Urinary bladder (tissue), 4 donors: ENCODE measurements around the gene RBM47. TPM values are rescaled to one million over a fixed set of nuclear protein-coding genes. Genes with fewer than 3 reads are reported as not detected.
"Not testable (repeated sequence)": the region's sequence is repeated elsewhere in the genome, so short reads cannot be mapped to it uniquely, and the experiment has no call there.

Experiments used
- DNase-seq: peaks from one replicate; pipeline ENCODE4 v3.0.0-alpha.2; 2015; ENCODE audit errors: extremely low spot score
- H3K27ac ChIP-seq: one replicate; pipeline ENCODE4 v1.5.1; 2013; ENCODE audit warnings: low read depth, mild to moderate bottlenecking, moderate library complexity
- H3K36me3 ChIP-seq: one replicate; pipeline ENCODE4 v1.6.1; 2013; ENCODE audit warnings: mild to moderate bottlenecking, moderate library complexity; ENCODE audit not compliant: insufficient read depth
- H3K4me1 ChIP-seq: one replicate; pipeline ENCODE4 v1.6.1; 2013; ENCODE audit warnings: mild to moderate bottlenecking, moderate library complexity; ENCODE audit not compliant: insufficient read depth
- H3K4me3 ChIP-seq: one replicate; pipeline ENCODE4 v1.5.1; 2013; ENCODE audit warnings: low read depth, low read length
- WGBS: extraction: QIAGEN DNeasy Blood & Tissue Kit; methylation state at CpG from one replicate; pipeline ENCODE4 v1.1.7; 2013; 5-methylcytosine and 5-hydroxymethylcytosine counted together
- polyA plus RNA-seq: library from polyadenylated mRNA; stranded (reverse); fragments of 200-250 nt; gene quantifications from one replicate; pipeline ENCODE4 v1.2.3, GENCODE V29; 2013
- total RNA-seq: library from RNA; depleted of rRNA; stranded (reverse); fragments of >200 nt; gene quantifications from one replicate; pipeline ENCODE4 v1.2.3, GENCODE V29; 2014
- donor health status: healthy with polysubstance abuse.
- donor health status: healthy.

RBM47 gene
- total and polyA plus RNA-seq, 2 donors: 7.6 to 18.6 TPM

DNA sequence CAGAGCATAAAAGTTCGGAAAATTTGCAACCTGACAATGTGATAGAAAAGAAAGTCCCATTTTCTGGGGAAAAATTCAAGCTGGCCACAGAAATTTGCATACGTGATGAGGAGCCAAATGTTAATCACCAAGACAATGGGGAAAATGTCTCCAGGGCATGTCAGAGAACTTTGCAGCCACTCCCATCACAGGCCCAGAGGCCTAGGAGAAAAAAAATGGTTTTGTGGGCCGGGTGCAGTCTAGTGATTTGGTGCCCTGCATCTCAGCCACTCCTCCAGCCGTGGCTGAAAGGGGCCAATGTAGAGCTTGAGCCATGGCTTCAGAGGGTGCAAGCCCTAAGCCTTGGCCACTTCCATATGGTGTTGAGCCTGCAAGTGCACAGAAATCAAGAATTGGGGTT is 223.3 kb downstream of the RBM47 start:
- Histone ChIP-seq H3K36me3 (no peaks in the 10 kb centered on the region), H3K27ac (no peak overlapping the region), H3K4me3 (no peak overlapping the region), H3K4me1 (no peaks in the 10 kb centered on the region)
- 93% methylated on average over 4 of the region's 4 CpGs for WGBS
- DNase-seq: no peak

GRCh38 chr4:40405193-40405592 is 224.5 kb downstream of the RBM47 start:
- 84% methylated on average over 4 of the region's 4 CpGs for WGBS
- H3K4me3 ChIP-seq: no peak overlapping the region
- H3K36me3 ChIP-seq: no peaks in the 10 kb centered on the region
- H3K4me1 ChIP-seq: no peaks in the 10 kb centered on the region
- no peak overlapping the region for H3K27ac ChIP-seq
- DNase-seq: no peak

- 75% methylated on average over 5 of the region's 5 CpGs for WGBS
- Histone ChIP-seq H3K27ac (no peak overlapping the region), H3K4me3 (no peak overlapping the region), H3K36me3 (no peaks in the 10 kb centered on the region), H3K4me1 (no peaks in the 10 kb centered on the region)
- DNase-seq: no peak
These were observed 226.6 kb downstream of the RBM47 start for GRCh38 chr4:40403081-40403480.

DNA sequence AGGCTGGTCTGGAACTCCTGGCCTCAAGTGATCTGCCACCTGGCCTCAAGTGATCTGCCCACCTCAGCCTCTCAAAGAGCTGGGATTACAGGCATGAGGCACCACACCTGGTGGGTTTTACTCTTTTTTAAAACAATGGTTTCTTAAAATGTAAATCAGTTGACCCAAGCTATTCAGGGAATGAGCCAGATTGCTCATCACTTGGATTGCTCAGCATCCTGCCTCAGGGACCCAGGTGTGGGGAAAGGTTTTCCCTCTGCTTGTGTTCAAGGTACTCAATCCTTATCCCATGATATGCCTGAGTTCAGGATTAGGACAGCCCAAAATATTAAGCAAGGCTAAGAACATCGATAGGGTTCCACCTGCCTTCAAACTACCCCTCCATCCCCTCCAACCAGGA is 227.1 kb downstream of the RBM47 start:
- Histone ChIP-seq H3K4me1 (no peaks in the 10 kb centered on the region), H3K4me3 (no peak overlapping the region), H3K36me3 (no peaks in the 10 kb centered on the region), H3K27ac (no peak overlapping the region)
- 85% methylated on average over 1 of the region's 1 CpG for WGBS
- DNase-seq: no peak

DNA sequence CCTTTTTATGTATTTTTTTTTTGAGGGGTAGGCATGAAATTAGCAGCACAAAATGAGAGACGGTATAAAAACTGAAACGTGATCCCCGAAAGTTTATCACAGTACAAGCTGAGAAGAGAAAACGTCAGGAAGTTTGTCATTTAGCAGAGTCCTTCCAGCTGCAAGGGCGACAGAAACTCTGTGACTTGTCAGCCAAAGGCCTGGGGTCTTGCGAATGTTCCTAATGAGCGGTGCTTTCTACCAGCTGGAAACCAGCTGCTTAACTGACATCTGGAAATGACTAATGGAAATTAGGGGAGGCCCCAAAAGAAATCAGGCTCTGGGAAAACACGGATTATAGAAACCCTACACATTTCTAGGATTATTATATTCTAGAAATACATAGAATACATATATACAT is 228.0 kb downstream of the RBM47 start:
- H3K36me3 ChIP-seq: no peaks in the 10 kb centered on the region
- H3K4me1 ChIP-seq: no peaks in the 10 kb centered on the region
- no peak for DNase-seq
- 46% methylated on average over 8 of the region's 8 CpGs for WGBS
- no peak overlapping the region for H3K4me3 ChIP-seq
- H3K27ac ChIP-seq: no peak overlapping the region

GRCh38 chr4:40401096-40401495 is 228.6 kb downstream of the RBM47 start:
- no peaks in the 10 kb centered on the region for H3K4me1 ChIP-seq
- 97% methylated on average over 6 of the region's 6 CpGs for WGBS
- H3K36me3 ChIP-seq: no peaks in the 10 kb centered on the region
- no peak overlapping the region for H3K27ac ChIP-seq
- no peak overlapping the region for H3K4me3 ChIP-seq
- DNase-seq: no peak

DNA sequence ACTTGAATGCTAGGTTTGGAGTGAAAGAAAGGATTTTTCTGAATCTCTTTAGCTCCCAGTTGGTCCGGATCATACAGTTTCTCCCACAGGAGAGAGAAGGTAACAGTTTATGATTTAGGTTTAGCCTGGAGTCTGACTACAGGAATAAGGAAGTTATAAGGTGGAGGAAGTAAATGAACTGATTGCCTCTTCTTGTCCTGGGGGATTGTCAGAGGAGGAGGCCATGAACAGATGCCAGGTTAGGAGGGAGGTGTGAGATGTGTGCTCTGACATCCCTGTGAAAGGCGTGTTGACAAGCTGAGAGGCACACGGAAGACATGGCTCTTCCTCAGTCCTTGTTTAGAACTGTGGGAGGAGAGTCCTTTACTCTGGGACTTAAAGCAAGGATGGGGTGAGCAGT is 230.1 kb downstream of the RBM47 start:
- Histone ChIP-seq H3K4me1 (no peaks in the 10 kb centered on the region), H3K36me3 (no peaks in the 10 kb centered on the region), H3K27ac (no peak overlapping the region), H3K4me3 (no peak overlapping the region)
- WGBS: 79% methylated on average over 3 of the region's 3 CpGs
- no peak for DNase-seq

DNA sequence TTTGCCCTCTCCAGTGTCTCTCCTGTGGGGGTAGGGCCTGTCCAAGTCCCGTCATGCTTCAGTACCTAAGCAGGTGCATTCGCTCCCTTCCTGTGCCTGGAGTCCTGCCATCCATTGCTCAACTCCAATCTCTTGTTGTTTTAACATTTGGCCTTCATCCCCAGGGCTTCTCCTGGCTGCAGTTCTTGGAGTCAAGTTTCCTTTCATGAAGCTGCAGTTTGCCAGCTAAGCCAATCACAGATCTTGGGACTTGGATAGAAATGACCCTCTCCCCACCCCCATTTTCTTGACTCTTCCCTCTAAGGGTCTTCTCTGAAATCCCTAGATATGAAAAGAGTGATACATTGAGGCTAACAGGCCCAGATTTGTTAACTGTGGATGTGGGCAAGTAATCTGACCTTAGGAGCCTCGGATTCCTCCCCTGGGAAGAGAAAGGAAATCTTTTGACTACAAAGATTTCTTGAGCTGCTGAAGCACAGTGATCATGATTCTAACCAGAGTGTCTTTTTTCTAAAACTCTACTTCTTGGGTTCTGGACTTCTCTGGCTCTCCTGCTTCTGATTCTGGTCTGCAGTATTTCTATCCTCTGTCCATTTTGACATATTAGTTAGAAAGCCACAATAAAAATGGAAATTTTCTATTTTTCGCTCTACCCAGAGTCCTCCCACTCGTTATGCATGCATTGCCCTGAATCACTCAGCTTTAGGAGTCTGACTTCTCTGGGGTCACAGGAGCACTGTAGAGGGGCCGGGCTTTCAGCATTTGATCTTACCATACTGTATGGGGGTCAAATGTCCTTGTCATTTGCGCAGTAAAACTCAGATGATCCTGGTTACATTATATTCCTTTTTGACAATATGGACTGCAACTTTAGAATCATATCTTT is 233.5 kb downstream of the RBM47 start:
- H3K4me3 ChIP-seq: no peak overlapping the region
- H3K4me1 ChIP-seq: no peaks in the 10 kb centered on the region
- WGBS: 59% methylated on average over 7 of the region's 7 CpGs
- H3K36me3 ChIP-seq: no peaks in the 10 kb centered on the region
- H3K27ac ChIP-seq: no peak overlapping the region
- no peak for DNase-seq

DNA sequence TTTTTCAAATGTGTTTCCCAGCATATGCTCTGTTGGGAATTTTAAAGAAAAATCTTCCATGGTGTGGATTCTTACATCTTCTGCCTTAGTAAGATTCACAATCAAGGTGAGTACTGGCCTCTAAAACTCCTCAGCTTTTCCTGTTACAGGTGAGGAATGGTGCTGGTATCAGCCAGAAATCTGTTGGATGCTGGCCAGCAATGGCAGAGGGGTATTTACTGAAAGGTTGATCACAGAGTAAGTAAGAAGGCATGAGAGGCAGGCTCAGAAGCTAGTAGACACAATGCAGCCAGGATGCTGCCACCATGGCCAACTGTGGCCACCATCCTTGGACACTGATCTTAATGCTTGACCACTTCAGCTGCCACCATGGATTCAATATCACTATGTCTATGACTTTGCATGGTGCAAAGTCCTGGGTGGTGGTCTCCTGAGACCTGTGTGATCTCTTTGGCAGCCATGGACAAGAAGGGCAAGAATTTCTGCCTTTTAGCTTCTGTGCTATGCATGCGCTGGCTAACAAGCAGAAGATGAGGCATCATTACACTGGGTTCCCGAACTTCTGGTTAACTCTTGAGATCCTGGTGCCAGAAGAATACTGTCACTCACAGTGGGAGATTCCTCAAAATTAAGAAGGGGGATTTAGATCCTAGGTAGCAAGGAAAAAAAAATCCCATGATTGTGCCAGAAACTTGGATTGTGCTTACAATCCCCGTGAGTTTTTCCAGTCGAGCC is 234.3 kb downstream of the RBM47 start:
- Histone ChIP-seq H3K4me1 (no peaks in the 10 kb centered on the region), H3K4me3 (no peak overlapping the region), H3K27ac (no peak overlapping the region), H3K36me3 (no peaks in the 10 kb centered on the region)
- WGBS: 54% methylated on average over 4 of the region's 4 CpGs
- DNase-seq: no peak

DNA sequence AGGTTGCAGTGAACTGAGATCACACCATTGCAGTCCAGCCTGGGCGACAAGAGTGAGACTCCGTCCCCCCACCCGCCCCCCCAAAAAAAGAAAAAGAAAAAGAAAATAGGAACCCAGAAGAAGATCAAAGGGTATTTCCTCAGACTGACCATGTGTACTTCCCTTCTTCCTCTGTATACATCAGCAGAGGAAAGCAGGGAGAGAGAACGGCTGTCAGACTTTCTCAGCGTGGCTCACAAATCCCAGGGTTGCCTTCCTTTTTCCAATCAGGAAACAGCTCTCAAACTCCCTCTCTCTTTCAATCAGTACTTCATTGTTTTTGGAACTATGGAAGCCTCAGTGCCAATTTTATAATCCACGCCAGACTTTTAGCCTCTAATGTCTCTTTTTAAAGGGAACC is 235.4 kb downstream of the RBM47 start:
- no peaks in the 10 kb centered on the region for H3K4me1 ChIP-seq
- H3K27ac ChIP-seq: no peak overlapping the region
- H3K36me3 ChIP-seq: no peaks in the 10 kb centered on the region
- 51% methylated on average over 6 of the region's 6 CpGs for WGBS
- H3K4me3 ChIP-seq: no peak overlapping the region
- DNase-seq: no peak

DNA sequence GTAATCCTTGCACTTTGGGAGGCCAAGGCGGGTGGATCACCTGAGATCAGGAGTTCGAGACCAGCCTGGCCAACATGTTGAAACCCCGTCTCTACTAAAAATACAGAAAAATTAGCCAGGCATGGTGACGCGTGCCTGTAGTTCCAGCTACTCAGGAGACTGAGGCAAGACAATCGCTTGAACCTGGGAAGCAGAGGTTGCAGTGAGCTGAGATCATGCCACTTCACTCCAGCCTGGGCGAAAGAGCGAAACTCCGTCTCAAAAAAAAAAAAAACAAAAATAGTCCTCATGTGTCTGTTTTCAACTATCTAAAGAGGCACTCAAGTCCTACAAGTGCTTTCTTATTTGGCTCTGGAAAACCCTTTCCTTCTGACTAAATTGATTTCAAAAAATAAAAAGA is 237.4 kb downstream of the RBM47 start:
- H3K4me1 ChIP-seq: not testable (repeated sequence)

GRCh38 chr4:40389986-40390385 is 239.7 kb downstream of the RBM47 start:
- DNase-seq: no peak
- Histone ChIP-seq H3K36me3 (no peaks in the 10 kb centered on the region), H3K27ac (no peak overlapping the region), H3K4me3 (no peak overlapping the region), H3K4me1 (no peaks in the 10 kb centered on the region)
- 79% methylated on average over 4 of the region's 4 CpGs for WGBS

More for the DNA sequence above, 237.4 kb downstream of the RBM47 start:
- 95% methylated on average over 9 of the region's 9 CpGs for WGBS
- not testable (repeated sequence) for DNase-seq, H3K4me3 ChIP-seq, H3K36me3 ChIP-seq, H3K27ac ChIP-seq

DNA sequence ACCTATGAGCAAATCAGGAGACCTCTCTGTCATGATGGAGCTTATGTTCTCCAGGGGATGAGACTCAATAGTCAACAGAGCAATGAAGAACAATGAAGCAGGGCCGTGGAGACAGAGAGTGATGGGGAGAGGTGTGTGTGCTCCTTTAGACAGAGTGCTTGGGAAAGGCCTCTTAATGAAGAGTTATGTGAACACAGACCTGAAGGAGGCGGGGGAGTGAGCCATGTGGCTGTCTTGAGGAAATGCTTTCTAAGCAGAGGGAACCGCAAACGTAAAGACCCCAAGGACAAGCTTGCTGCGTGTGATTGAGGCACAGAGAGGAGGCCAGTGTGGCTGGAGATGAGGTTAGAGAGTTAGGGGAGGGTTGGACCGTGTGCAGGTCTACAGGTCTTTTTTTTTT is 241.4 kb downstream of the RBM47 start:
- Histone ChIP-seq H3K4me1 (no peaks in the 10 kb centered on the region), H3K27ac (no peak overlapping the region), H3K4me3 (no peak overlapping the region), H3K36me3 (no peaks in the 10 kb centered on the region)
- 50% methylated on average over 6 of the region's 6 CpGs for WGBS
- no peak for DNase-seq

GRCh38 chr4:40380647-40381046 is 249.0 kb downstream of the RBM47 start:
- no peak for DNase-seq
- H3K36me3 ChIP-seq: no peaks in the 10 kb centered on the region
- H3K27ac ChIP-seq: no peak overlapping the region
- no peak overlapping the region for H3K4me3 ChIP-seq
- 77% methylated on average over 5 of the region's 5 CpGs for WGBS
- H3K4me1 ChIP-seq: no peaks in the 10 kb centered on the region
